Measurements from ENCODE around the gene HMOX2.

- no peak for TF ChIP-seq POLR2A (IDR thresholded peaks at IDR 0.05; ENCODE audit: low read depth, low read length)
- TF ChIP-seq SPI1 (IDR thresholded peaks at IDR 0.05; ENCODE audit: low read depth, low read length) = no peak
- no peak for TF ChIP-seq POLR2AphosphoS5 (IDR thresholded peaks at IDR 0.05; ENCODE audit: low read depth, low read length)
- no peak for TF ChIP-seq TAF1 (IDR thresholded peaks at IDR 0.05; ENCODE audit: low read depth, low read length)
- no peak for TF ChIP-seq PAX5 (IDR thresholded peaks at IDR 0.05; ENCODE audit: insufficient read depth, low read length, severe bottlenecking)
Observed at GRCh38 chr16:4508806-4509205, 32.6 kb downstream of the HMOX2 start.
